Liver (tissue), 9 donors: Measurements from ENCODE around the gene INPP4A. TPM values are rescaled to one million over a fixed set of nuclear protein-coding genes. Genes with fewer than 3 reads are reported as not detected.

Experiments used
- DNase-seq: peaks from one replicate; pipeline ENCODE4 v3.0.0-alpha.2; 2017; ENCODE audit warnings: low spot score
- H3K27ac ChIP-seq, 2 donors: one replicate each; pipeline ENCODE4 v1.7.0; 2013; ENCODE audit warnings: inconsistent platforms in 2 of 2, low read length in 2 of 2, control low read depth in 1 of 2, low read depth in 1 of 2, mild to moderate bottlenecking in 1 of 2
- H3K27me3 ChIP-seq, 4 donors: one replicate each; pipeline versions ENCODE4 v1.6.1 to v1.7.0; 2013; ENCODE audit warnings: low read length in 3 of 4, inconsistent platforms in 1 of 4, mild to moderate bottlenecking in 1 of 4, moderate library complexity in 1 of 4; ENCODE audit not compliant: control insufficient read depth in 4 of 4, insufficient read depth in 4 of 4
- H3K36me3 ChIP-seq, 4 donors: one replicate each; pipeline versions ENCODE4 v1.6.1 to v1.7.0; 2013; ENCODE audit warnings: low read length in 3 of 4, mild to moderate bottlenecking in 3 of 4, low read depth in 1 of 4, moderate library complexity in 1 of 4; ENCODE audit not compliant: control insufficient read depth in 4 of 4, insufficient read depth in 3 of 4
- H3K4me1 ChIP-seq, 4 donors: one replicate each; pipeline versions ENCODE4 v1.6.1 to v1.7.0; 2013; ENCODE audit warnings: low read length in 3 of 4, mild to moderate bottlenecking in 3 of 4, moderate library complexity in 1 of 4; ENCODE audit not compliant: control insufficient read depth in 4 of 4, insufficient read depth in 4 of 4
- H3K4me3 ChIP-seq, 3 donors: one replicate each; pipeline versions ENCODE4 v1.6.1 to v1.7.0; 2013; ENCODE audit warnings: low read length in 3 of 3, control low read depth in 1 of 3, low read depth in 1 of 3, mild to moderate bottlenecking in 1 of 3
- H3K9ac ChIP-seq, 2 donors: one replicate each; pipeline ENCODE4 v1.7.0; 2013; ENCODE audit warnings: low read length in 2 of 2, mild to moderate bottlenecking in 2 of 2, moderate library complexity in 2 of 2, control low read depth in 1 of 2, low read depth in 1 of 2
- H3K9me3 ChIP-seq, 4 donors: one replicate each; pipeline versions ENCODE4 v1.6.1 to v1.7.0; 2013; ENCODE audit warnings: low read length in 3 of 4; ENCODE audit not compliant: control insufficient read depth in 4 of 4
- ATF3 ChIP-seq: IDR thresholded peaks from 2 replicates; pipeline ENCODE4 v1.6.1; 2016; ENCODE audit warnings: antibody characterized with exemption
- CTCF ChIP-seq: fragments of 150-350 bp; IDR thresholded peaks from 2 replicates; pipeline ENCODE4 v1.5.1; 2017; ENCODE audit warnings: improper control_type of control experiment, low read depth, low read length; ENCODE audit not compliant: missing input control
- EGR1 ChIP-seq, 2 donors: IDR thresholded peaks; 2 replicates each; pipeline ENCODE4 v1.6.1; 2016 to 2018; ENCODE audit warnings: antibody characterized with exemption in 2 of 2, low read depth in 2 of 2
- FOXA1 ChIP-seq: IDR thresholded peaks from 2 replicates; pipeline ENCODE4 v1.6.1; 2016; ENCODE audit warnings: antibody characterized with exemption
- FOXA2 ChIP-seq: IDR thresholded peaks from 2 replicates; pipeline ENCODE4 v1.6.1; 2016; ENCODE audit warnings: antibody characterized with exemption
- GABPA ChIP-seq, 2 donors: IDR thresholded peaks in 1 of 2; conservative IDR thresholded peaks in 1 of 2; 2 replicates each; pipeline ENCODE4 v1.6.1; 2016; ENCODE audit warnings: antibody characterized with exemption in 2 of 2, mild to moderate bottlenecking in 1 of 2, moderate library complexity in 1 of 2
- HNF4A ChIP-seq, 2 donors: conservative IDR thresholded peaks; 2 replicates each; pipeline ENCODE4 v1.6.1; 2016; ENCODE audit warnings: antibody characterized with exemption in 2 of 2, mild to moderate bottlenecking in 2 of 2
- HNF4G ChIP-seq: IDR thresholded peaks from 2 replicates; pipeline ENCODE4 v1.6.1; 2016; ENCODE audit warnings: antibody characterized with exemption
- JUND ChIP-seq, 2 donors: IDR thresholded peaks; 2 replicates each; pipeline ENCODE4 v1.6.1; 2016; ENCODE audit warnings: antibody characterized with exemption in 2 of 2
- MAX ChIP-seq: IDR thresholded peaks from 2 replicates; pipeline ENCODE4 v1.6.1; 2016; ENCODE audit warnings: antibody characterized with exemption
- NR2F2 ChIP-seq: IDR thresholded peaks from 2 replicates; pipeline ENCODE4 v1.6.1; 2016; ENCODE audit warnings: antibody characterized with exemption
- RAD21 ChIP-seq, 2 donors: IDR thresholded peaks; 2 replicates each; pipeline ENCODE4 v1.6.1; 2016; ENCODE audit warnings: antibody characterized with exemption in 2 of 2, mild to moderate bottlenecking in 2 of 2
- RXRA ChIP-seq, 2 donors: IDR thresholded peaks; 2 replicates each; pipeline ENCODE4 v1.6.1; 2017 to 2018; ENCODE audit warnings: antibody characterized with exemption in 2 of 2, mild to moderate bottlenecking in 1 of 2
- SP1 ChIP-seq: IDR thresholded peaks from 2 replicates; pipeline ENCODE4 v1.6.1; 2018; ENCODE audit warnings: antibody characterized with exemption, mild to moderate bottlenecking
- TAF1 ChIP-seq: conservative IDR thresholded peaks from 2 replicates; pipeline ENCODE4 v1.6.1; 2016; ENCODE audit warnings: antibody characterized with exemption, mild to moderate bottlenecking
- YY1 ChIP-seq: IDR thresholded peaks from 2 replicates; pipeline ENCODE4 v1.6.1; 2016; ENCODE audit warnings: antibody characterized with exemption, mild to moderate bottlenecking
- ZBTB33 ChIP-seq: IDR thresholded peaks from 2 replicates; pipeline ENCODE4 v1.6.1; 2016; ENCODE audit warnings: antibody characterized with exemption
- WGBS: extraction: QIAGEN DNeasy Blood & Tissue Kit; methylation state at CpG from one replicate; pipeline ENCODE4 v1.1.7; 2013; 5-methylcytosine and 5-hydroxymethylcytosine counted together
- polyA plus RNA-seq, 2 donors: library from polyadenylated mRNA; stranded (reverse) in 1 of 2; unstranded in 1 of 2; fragments of 200-250 nt in 1 of 2; fragments of >200 nt in 1 of 2; fragmentation: Nextera tagmentation in 1 of 2; extraction: Ambion mirVana in 1 of 2; gene quantifications; one replicate each; pipeline versions ENCODE4 v1.2.1 to v1.2.3, GENCODE V29; 2013 to 2015
- total RNA-seq, 2 donors: library from RNA; depleted of rRNA; stranded (reverse); fragments of >200 nt; gene quantifications; one replicate each; pipeline ENCODE4 v1.2.3, GENCODE V29; 2014
- donor health status: healthy.
- donor health status: healthy.
- donor health status: healthy.
- donor health status: healthy.
- donor health status: healthy.

The INPP4A gene
- total and polyA plus RNA-seq, 4 donors, result 2.9 to 14.9 (median 7.2) TPM

GRCh38 chr2:98569915-98570314 is 125.3 kb downstream of the INPP4A start:
- H3K27me3 ChIP-seq, result no peaks in the 10 kb centered on the region
- no peak overlapping the region for H3K4me3 ChIP-seq
- no peaks in the 10 kb centered on the region for H3K4me1 ChIP-seq
- DNase-seq, result no peak
- H3K27ac ChIP-seq, result no peak overlapping the region
- TF ChIP-seq MAX (no peak), FOXA2 (no peak), JUND (IDR thresholded peaks at IDR 0.05) (no peak), SP1 (no peak), CTCF (no peak), HNF4A (conservative IDR thresholded peaks at IDR 0.05) (no peak), FOXA1 (no peak), RXRA (IDR thresholded peaks at IDR 0.05) (no peak), ATF3 (no peak), TAF1 (no peak), YY1 (no peak), GABPA (IDR thresholded peaks at IDR 0.05 in 1 of 2, conservative IDR thresholded peaks at IDR 0.05 in 1 of 2) (no peak), HNF4G (no peak)
- peaks cover 5 to 39% (median 10%) of the 10 kb centered on the region in 4 donors for H3K36me3 ChIP-seq
- H3K9ac ChIP-seq, result no peak overlapping the region
- no peaks in the 10 kb centered on the region for H3K9me3 ChIP-seq
- WGBS, result 97% methylated on average over 13 of the region's 13 CpGs

- Histone ChIP-seq H3K4me1 (no peaks in the 10 kb centered on the region), H3K36me3 (peaks cover 6 to 40% (median 11%) of the 10 kb centered on the region in 4 donors), H3K27me3 (no peaks in the 10 kb centered on the region), H3K27ac (no peak overlapping the region), H3K4me3 (no peak overlapping the region), H3K9me3 (no peaks in the 10 kb centered on the region), H3K9ac (no peak overlapping the region)
- no peak for DNase-seq
- TF ChIP-seq FOXA2 (no peak), ATF3 (no peak), YY1 (no peak), ZBTB33 (no peak), JUND (IDR thresholded peaks at IDR 0.05) (no peak), MAX (no peak), RAD21 (IDR thresholded peaks at IDR 0.05) (no peak), NR2F2 (no peak), TAF1 (no peak), FOXA1 (no peak), HNF4A (conservative IDR thresholded peaks at IDR 0.05) (no peak), EGR1 (IDR thresholded peaks at IDR 0.05; ENCODE audit: low read depth in 2 of 2) (no peak), RXRA (IDR thresholded peaks at IDR 0.05) (no peak), CTCF (no peak), GABPA (IDR thresholded peaks at IDR 0.05 in 1 of 2, conservative IDR thresholded peaks at IDR 0.05 in 1 of 2) (no peak), SP1 (no peak)
- 98% methylated on average over 5 of the region's 5 CpGs for WGBS
These were observed 125.7 kb downstream of the INPP4A start for GRCh38 chr2:98570356-98570755.
